Measurements from ENCODE around the gene C1orf122. TPM values are rescaled to one million over a fixed set of nuclear protein-coding genes. Genes with fewer than 3 reads are reported as not detected.

C1orf122 gene
- total and polyA plus RNA-seq, 10 of the 15 experiments (the other 5 are each of a cell fraction or from before 2014, with no cell fraction given): 1.6 to 35.8 (median 14.8) TPM

GRCh38 chr1:37845049-37845646 lies 37.6 kb downstream of the C1orf122 start:
- 91% methylated on average over 5 of the region's 5 CpGs for WGBS (ENCODE audit: insufficient coverage, insufficient replicate concordance, low lambda C conversion rate, missing lambda C conversion rate)
- no peak overlapping the region for H2AFZ ChIP-seq (ENCODE audit: control insufficient read depth, low read depth, low read length)
- no peak overlapping the region for H3K9ac ChIP-seq (ENCODE audit: control insufficient read depth, insufficient read depth, low read length)
- ChIA-PET RAD21 (ENCODE audit: unreplicated experiment) (no interaction called here), SMC1A (ENCODE audit: uncharacterized antibody, unreplicated experiment) (interaction anchor here (1.0 to 1.4 kb wide), 3 partner anchors 8 to 44 kb away, joined by 3 to 6 read pairs (median 4); no protein-coding TSS in a partner anchor), POLR2A (interaction anchor here (0.6 to 1.7 kb wide), 3 partner anchors 10 to 334 kb away, joined by 3 to 12 read pairs (median 4); no protein-coding TSS in a partner anchor), CTCF (interaction anchor here (0.7 to 1.4 kb wide), 5 partner anchors 8 to 43 kb away, joined by 3 to 6 read pairs (median 4); no protein-coding TSS in a partner anchor)
- no peak for DNase-seq (ENCODE audit: low read depth, low spot score)
- peaks cover 7% of the 10 kb centered on the region for H3K4me1 ChIP-seq (ENCODE audit: control insufficient read depth, insufficient read depth, low read length)
- TF ChIP-seq, protein P1, sequence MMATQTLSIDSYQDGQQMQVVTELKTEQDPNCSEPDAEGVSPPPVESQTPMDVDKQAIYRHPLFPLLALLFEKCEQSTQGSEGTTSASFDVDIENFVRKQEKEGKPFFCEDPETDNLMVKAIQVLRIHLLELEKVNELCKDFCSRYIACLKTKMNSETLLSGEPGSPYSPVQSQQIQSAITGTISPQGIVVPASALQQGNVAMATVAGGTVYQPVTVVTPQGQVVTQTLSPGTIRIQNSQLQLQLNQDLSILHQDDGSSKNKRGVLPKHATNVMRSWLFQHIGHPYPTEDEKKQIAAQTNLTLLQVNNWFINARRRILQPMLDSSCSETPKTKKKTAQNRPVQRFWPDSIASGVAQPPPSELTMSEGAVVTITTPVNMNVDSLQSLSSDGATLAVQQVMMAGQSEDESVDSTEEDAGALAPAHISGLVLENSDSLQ (IDR thresholded peaks at IDR 0.05): 0 out of 2 replicates have a peak, but pooled peaks have one; percentile 12
- TF ChIP-seq, protein P2, sequence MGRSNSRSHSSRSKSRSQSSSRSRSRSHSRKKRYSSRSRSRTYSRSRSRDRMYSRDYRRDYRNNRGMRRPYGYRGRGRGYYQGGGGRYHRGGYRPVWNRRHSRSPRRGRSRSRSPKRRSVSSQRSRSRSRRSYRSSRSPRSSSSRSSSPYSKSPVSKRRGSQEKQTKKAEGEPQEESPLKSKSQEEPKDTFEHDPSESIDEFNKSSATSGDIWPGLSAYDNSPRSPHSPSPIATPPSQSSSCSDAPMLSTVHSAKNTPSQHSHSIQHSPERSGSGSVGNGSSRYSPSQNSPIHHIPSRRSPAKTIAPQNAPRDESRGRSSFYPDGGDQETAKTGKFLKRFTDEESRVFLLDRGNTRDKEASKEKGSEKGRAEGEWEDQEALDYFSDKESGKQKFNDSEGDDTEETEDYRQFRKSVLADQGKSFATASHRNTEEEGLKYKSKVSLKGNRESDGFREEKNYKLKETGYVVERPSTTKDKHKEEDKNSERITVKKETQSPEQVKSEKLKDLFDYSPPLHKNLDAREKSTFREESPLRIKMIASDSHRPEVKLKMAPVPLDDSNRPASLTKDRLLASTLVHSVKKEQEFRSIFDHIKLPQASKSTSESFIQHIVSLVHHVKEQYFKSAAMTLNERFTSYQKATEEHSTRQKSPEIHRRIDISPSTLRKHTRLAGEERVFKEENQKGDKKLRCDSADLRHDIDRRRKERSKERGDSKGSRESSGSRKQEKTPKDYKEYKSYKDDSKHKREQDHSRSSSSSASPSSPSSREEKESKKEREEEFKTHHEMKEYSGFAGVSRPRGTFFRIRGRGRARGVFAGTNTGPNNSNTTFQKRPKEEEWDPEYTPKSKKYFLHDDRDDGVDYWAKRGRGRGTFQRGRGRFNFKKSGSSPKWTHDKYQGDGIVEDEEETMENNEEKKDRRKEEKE (IDR thresholded peaks at IDR 0.05): no peak
- H4K20me1 ChIP-seq (ENCODE audit: control insufficient read depth, insufficient read depth): no peaks in the 10 kb centered on the region
- ATAC-seq: no peak
- peaks cover 7 to 9% of the 10 kb centered on the region in 2 experiments; a peak in 3 of 4 replicates for H3K36me3 ChIP-seq (ENCODE audit: control insufficient read depth in 2 of 2, insufficient read depth in 2 of 2, low read length in 1 of 2)
- no TSS peak for BruUV-seq (replicated peaks)
- no peaks in the 10 kb centered on the region for H3K9me3 ChIP-seq (replicated peaks; ENCODE audit: control insufficient read depth, insufficient read depth, low read length)
- H3K27me3 ChIP-seq (replicated peaks in 1 of 2; ENCODE audit: control insufficient read depth in 2 of 2, insufficient read depth in 2 of 2, low read length in 1 of 2): no peaks in the 10 kb centered on the region
- H3K27ac ChIP-seq (ENCODE audit: control insufficient read depth, insufficient read depth): no peak overlapping the region
- no peak overlapping the region for H3K4me3 ChIP-seq
- H3K79me2 ChIP-seq (ENCODE audit: control insufficient read depth, insufficient read depth, low read length): peaks cover 42% of the 10 kb centered on the region
- H3K4me2 ChIP-seq (ENCODE audit: control insufficient read depth, insufficient read depth): no peak overlapping the region
- in situ Hi-C loops (cut with MboI): no loop called here
- FAIRE-seq: no peak
- intact Hi-C loops (cut with micrococcal nuclease; ENCODE audit: unreplicated experiment): no loop called here
